Measurements from ENCODE around the gene PLA2G2F.

The PLA2G2F gene

DNA sequence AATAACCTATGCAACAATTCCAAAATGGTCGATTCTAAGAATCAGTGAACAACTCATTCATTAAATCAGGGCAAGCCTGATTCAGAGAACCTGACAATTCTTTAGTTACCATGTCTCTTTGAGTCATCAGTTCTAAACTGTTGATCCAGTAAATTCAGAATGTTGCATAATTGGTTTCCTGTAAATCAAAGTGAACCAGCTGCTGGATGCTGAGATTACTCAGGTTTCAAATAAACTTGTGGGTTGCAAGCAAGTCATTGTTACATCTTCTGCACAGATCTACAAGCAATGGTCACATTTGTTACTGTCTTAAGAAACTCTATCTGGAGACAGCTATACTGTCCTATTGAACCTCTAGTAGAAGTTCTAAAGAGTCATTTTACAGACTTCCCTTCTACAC, 36.2 kb upstream of the PLA2G2F start:
- Histone ChIP-seq H3K27ac (ENCODE audit: extremely low read depth, low read depth, low read length) (no peak overlapping the region), H3K36me3 (ENCODE audit: control insufficient read depth in 2 of 2, insufficient read depth in 1 of 2, low read length in 2 of 2) (no peaks in the 10 kb centered on the region), H3K9me3 (ENCODE audit: control insufficient read depth, insufficient read depth, low read depth, low read length) (no peaks in the 10 kb centered on the region), H3K4me3 (ENCODE audit: low read depth, low read length) (no peak overlapping the region), H3K4me1 (ENCODE audit: control insufficient read depth, insufficient read depth, low read length) (no peaks in the 10 kb centered on the region)
- ChIA-PET POLR2A (no interaction called here), CTCF (interaction anchor here (0.7 to 5.2 kb wide), 4 partner anchors 22 to 49 kb away, joined by 3 to 47 read pairs (median 5); no protein-coding TSS in a partner anchor)
- TF ChIP-seq ZNF292 (tag by site-specific recombination; IDR thresholded peaks at IDR 0.05; ENCODE audit: borderline replicate concordance, low read depth): no peak
- peak; percentile 79 for TF ChIP-seq SCRT2 (tag by site-specific recombination; IDR thresholded peaks at IDR 0.05)

DNA sequence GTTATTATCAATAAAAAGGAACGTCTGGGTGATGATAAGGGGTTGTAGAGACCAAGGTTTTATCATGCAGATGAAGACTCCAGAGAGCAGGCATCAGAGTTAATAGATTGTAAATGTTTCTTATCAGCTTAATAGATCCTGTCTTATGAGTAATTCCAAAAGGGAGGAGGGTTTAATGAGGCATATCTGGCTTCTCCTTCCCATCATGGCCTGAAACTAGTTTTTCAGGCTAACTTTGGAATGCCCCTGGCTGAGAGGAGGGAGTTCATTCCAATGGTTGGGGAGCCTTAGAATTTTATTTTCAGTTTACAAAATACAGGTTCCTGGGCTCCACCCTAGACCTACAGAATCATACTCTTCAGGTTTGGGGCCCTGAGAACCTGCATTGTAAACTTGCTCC, 33.3 kb upstream of the PLA2G2F start:
- TF ChIP-seq ZBTB20 (tag by site-specific recombination; IDR thresholded peaks at IDR 0.05): peak; percentile 64
- TF ChIP-seq ZNF658 (tag by site-specific recombination; IDR thresholded peaks at IDR 0.05): no peak
- TF ChIP-seq ZNF223 (tag by site-specific recombination; IDR thresholded peaks at IDR 0.05): no peak
- ChIA-PET POLR2A (no interaction called here), CTCF (no interaction called here)
- Histone ChIP-seq H3K36me3 (ENCODE audit: control insufficient read depth in 2 of 2, insufficient read depth in 1 of 2, low read length in 2 of 2) (no peaks in the 10 kb centered on the region), H3K4me1 (ENCODE audit: control insufficient read depth, insufficient read depth, low read length) (no peaks in the 10 kb centered on the region), H3K9me3 (ENCODE audit: control insufficient read depth, insufficient read depth, low read depth, low read length) (no peaks in the 10 kb centered on the region), H3K27ac (ENCODE audit: extremely low read depth, low read depth, low read length) (no peak overlapping the region), H3K4me3 (ENCODE audit: low read depth, low read length) (no peak overlapping the region)

DNA sequence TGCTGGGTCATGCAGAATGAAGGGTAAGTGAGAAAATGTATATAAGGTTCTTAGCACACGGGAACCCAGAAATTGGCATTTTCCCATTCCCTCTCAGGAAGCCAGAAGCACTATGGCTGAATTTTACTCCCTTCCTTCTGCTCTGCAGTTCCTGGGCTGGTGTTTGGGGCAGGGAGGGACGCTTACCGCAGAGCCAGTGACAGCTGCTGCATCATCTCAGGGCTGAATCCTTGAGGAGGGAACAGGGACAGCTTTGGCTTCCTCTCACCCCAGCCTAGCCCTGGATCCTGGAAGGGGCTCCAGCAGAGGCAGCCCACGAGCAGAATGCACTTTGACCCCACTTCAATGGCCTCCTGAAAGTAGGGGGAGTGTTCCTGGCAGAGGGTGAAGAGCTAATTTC, 31.8 kb upstream of the PLA2G2F start:
- TF ChIP-seq, protein P1, sequence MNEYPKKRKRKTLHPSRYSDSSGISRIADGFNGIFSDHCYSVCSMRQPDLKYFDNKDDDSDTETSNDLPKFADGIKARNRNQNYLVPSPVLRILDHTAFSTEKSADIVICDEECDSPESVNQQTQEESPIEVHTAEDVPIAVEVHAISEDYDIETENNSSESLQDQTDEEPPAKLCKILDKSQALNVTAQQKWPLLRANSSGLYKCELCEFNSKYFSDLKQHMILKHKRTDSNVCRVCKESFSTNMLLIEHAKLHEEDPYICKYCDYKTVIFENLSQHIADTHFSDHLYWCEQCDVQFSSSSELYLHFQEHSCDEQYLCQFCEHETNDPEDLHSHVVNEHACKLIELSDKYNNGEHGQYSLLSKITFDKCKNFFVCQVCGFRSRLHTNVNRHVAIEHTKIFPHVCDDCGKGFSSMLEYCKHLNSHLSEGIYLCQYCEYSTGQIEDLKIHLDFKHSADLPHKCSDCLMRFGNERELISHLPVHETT (tag by site-specific recombination; IDR thresholded peaks at IDR 0.05): no peak
- TF ChIP-seq ZNF2 (tag by site-specific recombination; IDR thresholded peaks at IDR 0.05): no peak
- no peak for TF ChIP-seq ZNF837 (tag by site-specific recombination; IDR thresholded peaks at IDR 0.05)
- TF ChIP-seq ZNF214 (tag by site-specific recombination; IDR thresholded peaks at IDR 0.05; ENCODE audit: borderline replicate concordance): no peak
- no peak for TF ChIP-seq ZNF274 (IDR thresholded peaks at IDR 0.05; ENCODE audit: low read length)
- TF ChIP-seq ZNF274 (tag by site-specific recombination; IDR thresholded peaks at IDR 0.05; ENCODE audit: borderline replicate concordance): no peak
- no peak for TF ChIP-seq EGR2 (tag by site-specific recombination; IDR thresholded peaks at IDR 0.05; ENCODE audit: low read depth)
- no peak for TF ChIP-seq ZBTB21 (tag by site-specific recombination; IDR thresholded peaks at IDR 0.05)
- no peak for TF ChIP-seq MEIS1 (CRISPR knock-in tag; IDR thresholded peaks at IDR 0.05; ENCODE audit: borderline replicate concordance)
- TF ChIP-seq ZNF530 (tag by site-specific recombination; IDR thresholded peaks at IDR 0.05; ENCODE audit: low read depth): no peak
- no peak for TF ChIP-seq ZNF600 (tag by site-specific recombination; IDR thresholded peaks at IDR 0.05)
- TF ChIP-seq, protein P2, sequence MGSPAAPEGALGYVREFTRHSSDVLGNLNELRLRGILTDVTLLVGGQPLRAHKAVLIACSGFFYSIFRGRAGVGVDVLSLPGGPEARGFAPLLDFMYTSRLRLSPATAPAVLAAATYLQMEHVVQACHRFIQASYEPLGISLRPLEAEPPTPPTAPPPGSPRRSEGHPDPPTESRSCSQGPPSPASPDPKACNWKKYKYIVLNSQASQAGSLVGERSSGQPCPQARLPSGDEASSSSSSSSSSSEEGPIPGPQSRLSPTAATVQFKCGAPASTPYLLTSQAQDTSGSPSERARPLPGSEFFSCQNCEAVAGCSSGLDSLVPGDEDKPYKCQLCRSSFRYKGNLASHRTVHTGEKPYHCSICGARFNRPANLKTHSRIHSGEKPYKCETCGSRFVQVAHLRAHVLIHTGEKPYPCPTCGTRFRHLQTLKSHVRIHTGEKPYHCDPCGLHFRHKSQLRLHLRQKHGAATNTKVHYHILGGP (tag by site-specific recombination; IDR thresholded peaks at IDR 0.05): no peak
- Histone ChIP-seq H3K27ac (ENCODE audit: extremely low read depth, low read depth, low read length) (no peak overlapping the region), H3K9me3 (ENCODE audit: control insufficient read depth, insufficient read depth, low read depth, low read length) (no peaks in the 10 kb centered on the region), H3K36me3 (ENCODE audit: control insufficient read depth in 2 of 2, insufficient read depth in 1 of 2, low read length in 2 of 2) (no peaks in the 10 kb centered on the region), H3K4me1 (ENCODE audit: control insufficient read depth, insufficient read depth, low read length) (no peaks in the 10 kb centered on the region), H3K4me3 (ENCODE audit: low read depth, low read length) (no peak overlapping the region)
- CTCF ChIA-PET: interaction anchor here (0.6 to 1.1 kb wide), 2 partner anchors 9 to 40 kb away, joined by 3 read pairs; no protein-coding TSS in a partner anchor
- POLR2A ChIA-PET: no interaction called here

DNA sequence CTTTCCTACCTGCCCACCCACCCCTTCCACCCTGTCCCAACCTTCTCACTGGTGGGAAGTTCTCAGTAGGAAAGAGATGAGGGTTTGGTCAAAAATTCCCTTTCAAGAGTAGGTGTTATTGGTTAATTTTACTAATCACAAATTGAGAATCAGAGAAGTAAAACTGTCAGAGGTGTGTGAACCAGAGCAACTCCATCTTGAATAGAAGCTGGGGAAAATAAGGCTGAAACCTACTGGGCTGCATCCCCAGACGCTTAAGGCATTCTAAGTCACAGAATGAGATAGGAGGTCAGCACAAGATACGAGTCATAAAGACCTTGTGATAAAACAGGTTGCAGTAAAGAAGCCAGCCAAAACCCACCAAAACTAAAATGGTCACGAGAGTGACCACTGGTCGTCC, 31.3 kb upstream of the PLA2G2F start:
- Histone ChIP-seq H3K4me3 (ENCODE audit: low read depth, low read length) (no peak overlapping the region), H3K4me1 (ENCODE audit: control insufficient read depth, insufficient read depth, low read length) (no peaks in the 10 kb centered on the region), H3K27ac (ENCODE audit: extremely low read depth, low read depth, low read length) (no peak overlapping the region), H3K36me3 (ENCODE audit: control insufficient read depth in 2 of 2, insufficient read depth in 1 of 2, low read length in 2 of 2) (no peaks in the 10 kb centered on the region), H3K9me3 (ENCODE audit: control insufficient read depth, insufficient read depth, low read depth, low read length) (no peaks in the 10 kb centered on the region)
- no peak for TF ChIP-seq ZNF792 (tag by site-specific recombination; IDR thresholded peaks at IDR 0.05)
- no peak for TF ChIP-seq ZNF549 (tag by site-specific recombination; IDR thresholded peaks at IDR 0.05)
- no peak for TF ChIP-seq ZNF23 (tag by site-specific recombination; IDR thresholded peaks at IDR 0.05; ENCODE audit: borderline replicate concordance)
- no peak for TF ChIP-seq ZBTB20 (tag by site-specific recombination; IDR thresholded peaks at IDR 0.05)
- TF ChIP-seq ZNF221 (tag by site-specific recombination; IDR thresholded peaks at IDR 0.05; ENCODE audit: borderline replicate concordance): no peak
- CTCF ChIA-PET: interaction anchor here (0.6 to 1.1 kb wide), 2 partner anchors 9 to 39 kb away, joined by 3 read pairs; no protein-coding TSS in a partner anchor
- POLR2A ChIA-PET: interaction anchor here (0.7 kb wide), 1 partner anchor 19 kb away, joined by 3 read pairs; no protein-coding TSS in a partner anchor

Measured in HEK293 (cell line).